Stimulated activated naive B cell treated with anti-CD40 and anti-IgM and Interleukin-4, amounts not matched to agents 10 μg/mL and 1 μg/mL and 100 μg/mL, for 72 hours (primary cell): ENCODE results near the gene TRAPPC12.

Experiments used
- ATAC-seq, 2 donors: fragments of 150-1000 bp; cut with Tn5 transposase; replicated peaks; 2 replicates each; pipeline ENCODE4 v1.10.0; 2021; ENCODE audit warnings: moderate library complexity in 1 of 2
- DNase-seq: peaks from one replicate; pipeline ENCODE4 v3.0.0; 2021
- H3K27ac Mint-ChIP-seq: one replicate; pipeline ENCODE4 v1.8.0; 2022; ENCODE audit warnings: mild to moderate bottlenecking, mixed read lengths
- H3K27me3 Mint-ChIP-seq, 2 donors: one replicate each; pipeline ENCODE4 v1.8.0; 2022; ENCODE audit warnings: mixed read lengths in 2 of 2
- H3K36me3 Mint-ChIP-seq, 2 donors: one replicate each; pipeline ENCODE4 v1.8.0; 2022; ENCODE audit warnings: mixed read lengths in 2 of 2, mild to moderate bottlenecking in 1 of 2
- H3K4me1 Mint-ChIP-seq, 2 donors: one replicate each; pipeline ENCODE4 v1.8.0; 2022; ENCODE audit warnings: mixed read lengths in 2 of 2, mild to moderate bottlenecking in 1 of 2
- H3K4me3 Mint-ChIP-seq, 2 donors: one replicate each; pipeline ENCODE4 v1.8.0; 2022; ENCODE audit warnings: mild to moderate bottlenecking in 2 of 2, mixed read lengths in 2 of 2, moderate library complexity in 1 of 2
- H3K9me3 Mint-ChIP-seq, 2 donors: one replicate each; pipeline ENCODE4 v1.8.0; 2022; ENCODE audit warnings: mixed read lengths in 2 of 2, mild to moderate bottlenecking in 1 of 2

Gene TRAPPC12

GRCh38 chr2:3387011-3387410 is 7.5 kb downstream of the TRAPPC12 start:
- Mint-ChIP-seq H3K27me3 (no peaks in the 10 kb centered on the region), H3K9me3 (peaks cover 3% of the 10 kb centered on the region in 2 donors), H3K4me3 (no peak overlapping the region), H3K27ac (no peak overlapping the region), H3K4me1 (peaks cover 11% of the 10 kb centered on the region in 2 donors), H3K36me3 (peaks cover 29 to 45% of the 10 kb centered on the region in 2 donors)
- no peak for ATAC-seq
- no peak for DNase-seq

GRCh38 chr2:3387644-3388411 is 8.3 kb downstream of the TRAPPC12 start:
- peaks cover 27 to 50% of the 10 kb centered on the region in 2 donors for H3K36me3 Mint-ChIP-seq
- no peak overlapping the region for H3K27ac Mint-ChIP-seq
- no peak overlapping the region for H3K4me3 Mint-ChIP-seq
- peaks cover 11 to 13% of the 10 kb centered on the region in 2 donors for H3K4me1 Mint-ChIP-seq
- no peak for ATAC-seq
- DNase-seq: no peak
- peaks cover 3% of the 10 kb centered on the region in 2 donors for H3K9me3 Mint-ChIP-seq
- H3K27me3 Mint-ChIP-seq: no peaks in the 10 kb centered on the region

GRCh38 chr2:3388412-3388738 is 8.9 kb downstream of the TRAPPC12 start:
- H3K27me3 Mint-ChIP-seq: no peaks in the 10 kb centered on the region
- H3K27ac Mint-ChIP-seq: no peak overlapping the region
- peaks cover 3% of the 10 kb centered on the region in 2 donors for H3K9me3 Mint-ChIP-seq
- ATAC-seq (no peak), DNase-seq (no peak)
- peaks cover 13 to 14% of the 10 kb centered on the region in 2 donors for H3K4me1 Mint-ChIP-seq
- H3K4me3 Mint-ChIP-seq: no peak overlapping the region
- peaks cover 31 to 55% of the 10 kb centered on the region in 2 donors for H3K36me3 Mint-ChIP-seq

GRCh38 chr2:3389193-3389592 is 9.7 kb downstream of the TRAPPC12 start:
- no peak for DNase-seq
- H3K4me1 Mint-ChIP-seq: peaks cover 13 to 14% of the 10 kb centered on the region in 2 donors
- H3K27me3 Mint-ChIP-seq: no peaks in the 10 kb centered on the region
- no peak overlapping the region for H3K27ac Mint-ChIP-seq
- no peak for ATAC-seq
- no peak overlapping the region for H3K4me3 Mint-ChIP-seq
- H3K36me3 Mint-ChIP-seq: peaks cover 37 to 63% of the 10 kb centered on the region in 2 donors
- peaks cover 3% of the 10 kb centered on the region in 2 donors for H3K9me3 Mint-ChIP-seq

- DNase-seq (no peak), ATAC-seq (no peak)
- Mint-ChIP-seq H3K27ac (no peak overlapping the region), H3K27me3 (no peaks in the 10 kb centered on the region), H3K36me3 (peaks cover 44 to 68% of the 10 kb centered on the region in 2 donors), H3K4me3 (no peak overlapping the region), H3K9me3 (peaks cover 3% of the 10 kb centered on the region in 2 donors), H3K4me1 (peaks cover 13 to 14% of the 10 kb centered on the region in 2 donors)
These were observed 10.5 kb downstream of the TRAPPC12 start for GRCh38 chr2:3390041-3390440.

- Mint-ChIP-seq H3K27ac (no peak overlapping the region), H3K27me3 (no peaks in the 10 kb centered on the region), H3K4me3 (no peak overlapping the region), H3K9me3 (peaks cover 12% of the 10 kb centered on the region in 2 donors), H3K36me3 (peaks cover 60 to 86% of the 10 kb centered on the region in 2 donors), H3K4me1 (peaks cover 15 to 16% of the 10 kb centered on the region in 2 donors)
- DNase-seq (no peak), ATAC-seq (no peak)
These were observed 12.7 kb downstream of the TRAPPC12 start for GRCh38 chr2:3392216-3392615.

- H3K27me3 Mint-ChIP-seq: no peaks in the 10 kb centered on the region
- H3K4me1 Mint-ChIP-seq: peaks cover 12 to 22% of the 10 kb centered on the region in 2 donors
- ATAC-seq (peak; percentile 94), DNase-seq (no peak)
- H3K27ac Mint-ChIP-seq: peak overlapping the region; percentile 91
- H3K9me3 Mint-ChIP-seq: peaks cover 10 to 13% of the 10 kb centered on the region in 2 donors
- peak overlapping the region; percentile 11 to 48 for H3K4me3 Mint-ChIP-seq
- peaks cover 66 to 83% of the 10 kb centered on the region in 2 donors for H3K36me3 Mint-ChIP-seq
These were observed 17.5 kb downstream of the TRAPPC12 start for GRCh38 chr2:3396920-3397559.

- Mint-ChIP-seq H3K4me3 (no peak overlapping the region), H3K9me3 (peaks cover 10 to 13% of the 10 kb centered on the region in 2 donors), H3K27me3 (no peaks in the 10 kb centered on the region), H3K4me1 (peaks cover 11 to 26% of the 10 kb centered on the region in 2 donors), H3K27ac (no peak overlapping the region), H3K36me3 (peaks cover 59 to 70% of the 10 kb centered on the region in 2 donors)
- DNase-seq (no peak), ATAC-seq (no peak)
These were observed 19.4 kb downstream of the TRAPPC12 start for GRCh38 chr2:3398857-3399256.

- Mint-ChIP-seq H3K4me3 (no peak overlapping the region), H3K9me3 (peaks cover 10 to 13% of the 10 kb centered on the region in 2 donors), H3K27me3 (no peaks in the 10 kb centered on the region), H3K27ac (peak overlapping the region; percentile 25), H3K4me1 (peaks cover 16 to 31% of the 10 kb centered on the region in 2 donors), H3K36me3 (peaks cover 59 to 70% of the 10 kb centered on the region in 2 donors)
- DNase-seq (no peak), ATAC-seq (no peak)
These were observed 19.9 kb downstream of the TRAPPC12 start for GRCh38 chr2:3399381-3399780.

- DNase-seq: no peak
- peaks cover 19 to 35% of the 10 kb centered on the region in 2 donors for H3K4me1 Mint-ChIP-seq
- no peak overlapping the region for H3K27ac Mint-ChIP-seq
- ATAC-seq: no peak
- H3K27me3 Mint-ChIP-seq: no peaks in the 10 kb centered on the region
- H3K36me3 Mint-ChIP-seq: peaks cover 60 to 70% of the 10 kb centered on the region in 2 donors
- no peak overlapping the region for H3K4me3 Mint-ChIP-seq
- H3K9me3 Mint-ChIP-seq: peaks cover 10 to 13% of the 10 kb centered on the region in 2 donors
These were observed 20.3 kb downstream of the TRAPPC12 start for GRCh38 chr2:3399829-3400228.

GRCh38 chr2:3403587-3404334 is 24.3 kb downstream of the TRAPPC12 start:
- Mint-ChIP-seq H3K9me3 (no peaks in the 10 kb centered on the region), H3K4me3 (peak overlapping the region in 1 of 2 donors; percentile 25), H3K4me1 (peaks cover 18 to 33% of the 10 kb centered on the region in 2 donors), H3K27me3 (no peaks in the 10 kb centered on the region), H3K27ac (peak overlapping the region; percentile 59), H3K36me3 (peaks cover 40 to 49% of the 10 kb centered on the region in 2 donors)
- peak; percentile 99 to 100 for ATAC-seq
- no peak for DNase-seq

- Mint-ChIP-seq H3K4me1 (peaks cover 21 to 30% of the 10 kb centered on the region in 2 donors), H3K27me3 (no peaks in the 10 kb centered on the region), H3K9me3 (no peaks in the 10 kb centered on the region), H3K36me3 (peaks cover 38 to 49% of the 10 kb centered on the region in 2 donors), H3K4me3 (no peak overlapping the region), H3K27ac (no peak overlapping the region)
- no peak for DNase-seq
- no peak for ATAC-seq
These were observed 24.9 kb downstream of the TRAPPC12 start for GRCh38 chr2:3404349-3404894.

- no peaks in the 10 kb centered on the region for H3K27me3 Mint-ChIP-seq
- H3K4me3 Mint-ChIP-seq: no peak overlapping the region
- DNase-seq: no peak
- no peaks in the 10 kb centered on the region for H3K9me3 Mint-ChIP-seq
- H3K4me1 Mint-ChIP-seq: peaks cover 24 to 30% of the 10 kb centered on the region in 2 donors
- no peak overlapping the region for H3K27ac Mint-ChIP-seq
- peaks cover 43 to 51% of the 10 kb centered on the region in 2 donors for H3K36me3 Mint-ChIP-seq
- ATAC-seq: no peak
These were observed 25.8 kb downstream of the TRAPPC12 start for GRCh38 chr2:3405307-3405706.

GRCh38 chr2:3405876-3406275 is 26.4 kb downstream of the TRAPPC12 start:
- Mint-ChIP-seq H3K36me3 (peaks cover 38 to 48% of the 10 kb centered on the region in 2 donors), H3K27ac (no peak overlapping the region), H3K27me3 (no peaks in the 10 kb centered on the region), H3K4me3 (no peak overlapping the region), H3K9me3 (no peaks in the 10 kb centered on the region), H3K4me1 (peaks cover 21 to 27% of the 10 kb centered on the region in 2 donors)
- no peak for ATAC-seq
- no peak for DNase-seq
